Endodermal cell (in vitro differentiated cells): Measurements from ENCODE around the gene TF. TPM values are rescaled to one million over a fixed set of nuclear protein-coding genes. Genes with fewer than 3 reads are reported as not detected.

Experiments used
- DNase-seq: peaks from one replicate; pipeline ENCODE4 v3.0.0-alpha.2; 2017
- H3K27ac ChIP-seq: 2 replicates; pipeline ENCODE4 v1.5.1; 2013; ENCODE audit warnings: mild to moderate bottlenecking, low read depth, low read length, moderate library complexity
- H3K27me3 ChIP-seq: 2 replicates; pipeline ENCODE4 v1.6.1; 2013; ENCODE audit warnings: mild to moderate bottlenecking, low read length, moderate library complexity; ENCODE audit not compliant: insufficient read depth, control insufficient read depth, poor library complexity, severe bottlenecking
- H3K36me3 ChIP-seq: 2 replicates; pipeline ENCODE4 v1.7.0; 2013; ENCODE audit warnings: mild to moderate bottlenecking, low read length, moderate library complexity; ENCODE audit not compliant: control insufficient read depth, insufficient read depth
- H3K4me1 ChIP-seq: one replicate; pipeline ENCODE4 v1.7.0; 2013; ENCODE audit warnings: low read length; ENCODE audit not compliant: control insufficient read depth, insufficient read depth
- H3K4me3 ChIP-seq: 2 replicates; pipeline ENCODE4 v1.5.1; 2013; ENCODE audit warnings: mild to moderate bottlenecking, low read length, moderate library complexity
- H3K9ac ChIP-seq: 2 replicates; pipeline ENCODE4 v1.6.1; 2013; ENCODE audit warnings: mild to moderate bottlenecking, low read length, moderate library complexity; ENCODE audit not compliant: poor library complexity, severe bottlenecking; ENCODE audit errors: extremely low read depth
- H3K9me3 ChIP-seq: 2 replicates; pipeline ENCODE4 v1.6.1; 2013; ENCODE audit warnings: mild to moderate bottlenecking, low read length, moderate library complexity; ENCODE audit not compliant: control insufficient read depth
- H3K27ac Mint-ChIP-seq: 2 replicates; pipeline ENCODE4 v1.8.0; 2020; ENCODE audit warnings: mixed read lengths
- H3K27me3 Mint-ChIP-seq: 2 replicates; pipeline ENCODE4 v1.8.0; 2021; ENCODE audit warnings: mild to moderate bottlenecking, mixed read lengths; ENCODE audit not compliant: insufficient read depth
- H3K36me3 Mint-ChIP-seq: 2 replicates; pipeline ENCODE4 v1.8.0; 2020; ENCODE audit warnings: low read depth, mixed read lengths
- H3K4me1 Mint-ChIP-seq: 2 replicates; pipeline ENCODE4 v1.8.0; 2020; ENCODE audit warnings: mixed read lengths
- H3K4me3 Mint-ChIP-seq: 2 replicates; pipeline ENCODE4 v1.8.0; 2020; ENCODE audit warnings: mild to moderate bottlenecking, moderate library complexity, mixed read lengths
- H3K9me3 Mint-ChIP-seq: 2 replicates; pipeline ENCODE4 v1.8.0; 2020; ENCODE audit warnings: mild to moderate bottlenecking, mixed read lengths
- CTCF ChIP-seq: fragments of 200-600 bp; sonication (generic); conservative IDR thresholded peaks from 2 replicates; pipeline ENCODE4 v1.5.0; 2021; ENCODE audit warnings: antibody characterized with exemption, mild to moderate bottlenecking
- WGBS, 2 experiments: methylation state at CpG; one replicate each; pipeline versions ENCODE4 v1.1.5 to v1.1.7; 2013; ENCODE audit warnings: missing lambda C conversion rate in 2 of 2, mixed read lengths in 1 of 2; ENCODE audit not compliant: insufficient coverage in 1 of 2, insufficient read length in 1 of 2; 5-methylcytosine and 5-hydroxymethylcytosine counted together
- total RNA-seq, 2 donors: library from RNA; stranded (reverse); fragmentation: NEBNext Ultra II Directional in 1 of 2; extraction: Animal tissue kit (Norgen Biotek cat#: 25700) in 1 of 2; gene quantifications; 2 replicates in 1 of 2; 3 replicates in 1 of 2; pipeline ENCODE4 v1.2.1, GENCODE V29; 2021

Gene TF
- total RNA-seq, 2 donors from 2014 or later: 0.40 to 3.0 TPM

DNA sequence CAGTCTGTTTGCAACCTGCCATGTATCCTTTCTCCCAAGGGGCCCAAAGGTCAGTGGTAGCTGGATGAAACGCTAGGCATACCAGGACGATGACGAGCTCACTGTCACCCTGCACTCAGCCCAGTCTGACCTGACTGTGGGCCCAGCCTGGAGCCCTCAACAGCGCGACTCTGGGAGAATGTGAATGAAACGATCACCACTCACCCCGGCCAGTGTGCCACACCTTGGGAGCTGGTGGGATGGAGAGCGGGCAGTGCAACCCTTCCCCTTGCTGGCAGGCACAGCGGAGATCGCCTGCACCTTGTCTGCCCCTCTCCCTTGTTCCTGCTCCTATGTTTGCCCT is 86.6 kb downstream of the TF start:
- no peak for DNase-seq
- 92 to 94% methylated on average over 5 to 10 of the region's 10 CpGs for WGBS, 2 experiments

GRCh38 chr3:133833267-133833666 is 87.1 kb downstream of the TF start:
- Histone ChIP-seq H3K4me1 (no peaks in the 10 kb centered on the region), H3K27ac (no peak overlapping the region), H3K9me3 (no peaks in the 10 kb centered on the region), H3K27me3 (no peaks in the 10 kb centered on the region), H3K36me3 (no peaks in the 10 kb centered on the region), H3K9ac (no peak overlapping the region), H3K4me3 (no peak overlapping the region)
- H3K27ac Mint-ChIP-seq: no peak overlapping the region
- no peaks in the 10 kb centered on the region for H3K27me3 Mint-ChIP-seq
- H3K4me3 Mint-ChIP-seq: no peak overlapping the region
- H3K4me1 Mint-ChIP-seq: no peaks in the 10 kb centered on the region
- no peak for TF ChIP-seq CTCF
- H3K36me3 Mint-ChIP-seq: no peaks in the 10 kb centered on the region
- DNase-seq: peak; percentile 26
- WGBS, 2 experiments: 90 to 96% methylated on average over 3 to 5 of the region's 5 CpGs
- H3K9me3 Mint-ChIP-seq: no peaks in the 10 kb centered on the region

More for the DNA sequence above, 86.6 kb downstream of the TF start:
- Histone ChIP-seq H3K27ac (no peak overlapping the region), H3K9ac (no peak overlapping the region), H3K9me3 (no peaks in the 10 kb centered on the region), H3K4me1 (no peaks in the 10 kb centered on the region), H3K4me3 (no peak overlapping the region), H3K27me3 (no peaks in the 10 kb centered on the region), H3K36me3 (no peaks in the 10 kb centered on the region)
- Mint-ChIP-seq H3K36me3 (no peaks in the 10 kb centered on the region), H3K27me3 (no peaks in the 10 kb centered on the region), H3K4me3 (no peak overlapping the region), H3K9me3 (no peaks in the 10 kb centered on the region), H3K4me1 (no peaks in the 10 kb centered on the region), H3K27ac (no peak overlapping the region)
- no peak for TF ChIP-seq CTCF

DNA sequence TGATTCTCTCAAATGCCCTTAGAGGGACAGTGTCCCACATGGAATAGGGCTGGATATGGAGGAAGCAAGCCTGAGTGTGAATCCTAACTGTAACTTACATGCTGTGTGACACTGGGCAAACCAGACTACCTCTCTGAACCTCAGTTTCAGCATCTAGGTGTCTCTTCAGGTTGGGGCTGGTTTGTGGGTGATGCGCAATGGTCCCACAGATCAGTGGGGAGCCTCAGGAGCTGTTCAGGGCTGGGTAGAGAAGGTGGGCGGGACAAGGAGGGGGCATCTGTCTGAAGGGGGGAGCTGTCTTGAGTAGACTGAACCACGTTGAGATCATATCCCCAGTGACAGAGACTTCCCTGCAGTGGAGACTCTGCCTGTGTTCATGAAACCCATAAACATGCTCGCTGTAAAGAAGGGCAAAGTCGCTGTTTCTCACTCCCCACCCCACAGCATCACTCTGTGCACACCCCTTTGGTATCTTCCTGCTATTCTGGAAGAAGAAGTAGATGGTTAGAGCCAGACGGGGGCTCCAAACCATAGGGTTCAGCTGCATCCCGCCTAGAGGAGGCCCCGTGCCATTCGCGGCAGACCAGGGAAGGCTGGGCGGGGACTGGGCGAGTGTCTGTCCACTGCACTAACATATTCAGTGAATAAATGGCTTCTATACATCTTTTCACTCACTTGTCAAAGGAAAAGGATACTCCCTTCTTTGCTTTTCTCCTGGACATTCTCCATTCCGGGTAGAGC is 87.9 kb downstream of the TF start:
- no peak for DNase-seq
- Histone ChIP-seq H3K4me1 (no peaks in the 10 kb centered on the region), H3K4me3 (no peak overlapping the region), H3K9me3 (no peaks in the 10 kb centered on the region), H3K9ac (no peak overlapping the region), H3K27me3 (no peaks in the 10 kb centered on the region), H3K27ac (no peak overlapping the region), H3K36me3 (no peaks in the 10 kb centered on the region)
- no peaks in the 10 kb centered on the region for H3K9me3 Mint-ChIP-seq
- H3K27me3 Mint-ChIP-seq: no peaks in the 10 kb centered on the region
- no peaks in the 10 kb centered on the region for H3K36me3 Mint-ChIP-seq
- H3K4me1 Mint-ChIP-seq: no peaks in the 10 kb centered on the region
- H3K27ac Mint-ChIP-seq: no peak overlapping the region
- TF ChIP-seq CTCF: no peak
- no peak overlapping the region for H3K4me3 Mint-ChIP-seq
- WGBS, 2 experiments: 89 to 94% methylated on average over 8 to 13 of the region's 13 CpGs
